DMS 273 treated with DMSO at 0.1 percent for 48 hours (cell line): Measurements from ENCODE around the gene ZNF57.
"Not testable (repeated sequence)": the region's sequence is repeated elsewhere in the genome, so short reads cannot be mapped to it uniquely, and the experiment has no call there.

Experiments
- DNase-seq: peaks from one replicate; lab custom pipeline; 2025; lab: John Stamatoyannopoulos, UW

ZNF57 gene

GRCh38 chr19:2900296-2901252 is at the start of gene ZNF57:
Gene ZNF57 (plus strand): TSS chr19:2900928. CDS start chr19:2901046, 118 bp downstream.
- peak; percentile 96 for DNase-seq

- DNase-seq, result no peak
These were observed 48.1 kb upstream of the ZNF57 start for GRCh38 chr19:2852598-2852997.

GRCh38 chr19:2853015-2853606 is 47.6 kb upstream of the ZNF57 start:
- DNase-seq, result no peak

DNA sequence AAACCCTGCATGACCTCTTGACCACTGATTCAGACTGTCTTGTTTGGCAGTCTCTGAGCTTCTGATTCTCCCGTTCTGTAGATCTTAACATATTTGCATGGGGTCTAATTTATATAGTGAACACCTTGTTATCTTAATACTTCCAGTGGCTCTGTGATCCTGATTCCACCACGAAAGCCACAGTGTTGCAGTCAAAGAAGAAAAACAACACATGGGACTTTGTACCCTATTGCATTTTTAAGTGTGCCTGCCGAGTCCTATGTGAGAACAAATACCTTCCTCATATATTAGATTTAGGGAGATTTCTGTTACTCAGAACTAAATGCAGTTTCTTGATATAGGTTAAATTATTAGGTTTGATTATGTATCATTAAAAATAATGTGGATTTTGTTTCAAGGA is 45.9 kb upstream of the ZNF57 start:
- DNase-seq, result no peak

- DNase-seq, result no peak
These were observed 44.2 kb upstream of the ZNF57 start for GRCh38 chr19:2856457-2857050.

GRCh38 chr19:2858864-2859263 is 41.9 kb upstream of the ZNF57 start:
- no peak for DNase-seq

DNA sequence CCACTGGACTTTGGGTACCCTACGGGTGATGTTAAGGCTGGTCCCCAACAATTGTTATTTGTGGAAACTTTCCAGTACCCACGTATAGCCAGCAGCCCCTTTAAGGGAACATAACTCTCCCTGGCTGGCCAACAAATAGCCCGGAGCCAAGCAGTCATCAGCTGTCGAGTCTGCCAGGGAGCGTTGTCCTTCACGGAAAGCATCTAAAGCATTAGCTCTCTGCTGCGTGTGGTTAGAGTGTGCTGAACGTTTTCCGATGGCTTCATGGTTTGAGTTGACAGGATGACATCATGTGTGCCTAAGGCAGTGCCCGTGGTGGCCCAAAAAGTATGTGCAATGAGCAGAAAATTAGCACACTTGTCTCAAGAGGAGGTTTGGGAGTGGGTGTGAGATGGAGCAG is 36.9 kb upstream of the ZNF57 start:
- DNase-seq, result no peak

DNA sequence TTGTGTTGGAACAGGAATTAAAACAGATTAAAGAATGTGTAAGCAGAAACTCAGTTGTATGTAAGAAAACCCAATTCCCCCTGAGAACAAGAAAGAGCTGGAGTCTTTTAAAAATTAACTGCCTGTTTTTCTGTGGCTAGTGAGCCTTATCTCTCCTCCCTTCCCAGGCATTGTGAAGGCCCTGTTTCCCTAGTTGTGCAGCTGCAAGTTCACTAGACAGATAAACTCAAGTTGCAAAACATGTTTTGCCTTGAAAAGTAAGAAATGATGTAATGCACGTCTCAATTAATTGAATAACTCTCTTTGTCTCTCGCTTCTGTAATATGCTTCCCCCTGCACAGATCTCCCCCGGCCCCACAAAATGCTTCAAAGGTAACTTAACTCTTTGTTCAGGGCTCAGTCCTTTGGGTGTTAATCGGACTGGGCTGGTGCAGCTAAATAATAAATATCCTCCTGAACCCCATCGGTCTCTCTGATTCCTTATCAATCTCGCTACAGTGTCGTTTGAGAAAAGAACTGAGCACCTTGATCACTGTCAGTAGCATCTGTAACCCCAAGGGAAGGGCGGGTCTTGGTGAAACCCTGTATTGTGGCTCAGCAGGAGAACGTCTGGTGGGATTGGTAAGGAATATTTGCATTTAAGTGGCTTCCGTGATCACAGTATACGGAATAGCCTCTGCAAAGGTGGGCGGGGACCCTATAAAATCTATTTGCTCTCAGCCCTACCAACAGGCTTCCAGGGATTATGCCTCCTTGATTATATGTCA is 35.2 kb upstream of the ZNF57 start:
- no peak for DNase-seq

GRCh38 chr19:2866495-2867024 is 34.2 kb upstream of the ZNF57 start:
- no peak for DNase-seq

DNA sequence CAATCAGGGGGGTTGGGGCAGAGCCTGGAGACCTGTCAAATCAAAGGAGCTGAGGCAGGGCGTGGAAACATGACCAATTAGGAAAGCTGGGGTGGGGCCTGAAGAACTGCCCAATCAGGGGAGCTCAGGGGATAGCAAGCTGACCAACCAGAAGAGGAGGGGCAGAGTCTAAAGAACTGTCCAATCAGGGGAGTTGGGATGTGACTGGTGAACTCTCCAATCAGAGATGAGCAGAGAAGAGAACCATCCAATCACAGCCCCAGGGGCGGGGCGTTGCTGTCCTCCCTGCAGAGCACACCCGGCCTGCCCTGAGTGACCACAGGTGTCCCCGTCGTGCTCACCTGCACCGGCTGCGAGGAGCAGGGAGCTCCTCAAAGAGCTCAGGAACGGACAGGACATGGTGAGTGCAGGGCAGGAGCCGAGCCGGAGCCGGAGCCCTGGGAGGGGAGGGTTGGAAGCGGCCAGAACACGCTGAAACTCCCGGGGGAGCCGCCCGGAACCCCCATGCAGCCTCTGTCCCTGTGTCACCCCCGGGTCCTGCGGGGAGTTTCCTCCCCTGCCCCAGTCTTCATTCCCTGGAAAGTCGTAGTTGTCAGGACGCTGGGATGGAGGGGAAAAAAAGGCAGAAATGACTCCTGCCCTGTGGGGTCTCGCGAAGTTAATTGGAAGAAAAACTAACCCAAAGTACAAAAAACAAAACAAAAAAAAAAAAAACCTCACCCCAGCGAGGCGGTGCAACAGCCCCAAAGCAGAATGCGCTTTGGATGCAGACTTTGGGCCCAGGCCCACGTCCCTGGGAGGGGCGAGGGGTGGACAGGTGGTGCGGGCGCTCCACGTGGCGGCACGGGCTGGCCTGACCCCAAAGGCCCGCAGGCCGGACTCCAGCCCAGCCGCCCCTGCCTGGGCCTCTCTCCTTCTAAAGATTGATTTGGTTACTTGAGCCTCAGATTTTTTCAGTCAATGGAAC is 33.4 kb upstream of the ZNF57 start, which contains the start of gene ZNF556:
Gene ZNF556, plus strand, starts transcription at position 311 of the 967 bp plus-strand sequence. Its CDS starts 87 bp downstream, at position 398.
- DNase-seq, result peak; percentile 98

GRCh38 chr19:2869618-2870017 is 31.1 kb upstream of the ZNF57 start:
- no peak for DNase-seq

GRCh38 chr19:2872175-2872574 is 28.6 kb upstream of the ZNF57 start:
- DNase-seq, result not testable (repeated sequence)

DNA sequence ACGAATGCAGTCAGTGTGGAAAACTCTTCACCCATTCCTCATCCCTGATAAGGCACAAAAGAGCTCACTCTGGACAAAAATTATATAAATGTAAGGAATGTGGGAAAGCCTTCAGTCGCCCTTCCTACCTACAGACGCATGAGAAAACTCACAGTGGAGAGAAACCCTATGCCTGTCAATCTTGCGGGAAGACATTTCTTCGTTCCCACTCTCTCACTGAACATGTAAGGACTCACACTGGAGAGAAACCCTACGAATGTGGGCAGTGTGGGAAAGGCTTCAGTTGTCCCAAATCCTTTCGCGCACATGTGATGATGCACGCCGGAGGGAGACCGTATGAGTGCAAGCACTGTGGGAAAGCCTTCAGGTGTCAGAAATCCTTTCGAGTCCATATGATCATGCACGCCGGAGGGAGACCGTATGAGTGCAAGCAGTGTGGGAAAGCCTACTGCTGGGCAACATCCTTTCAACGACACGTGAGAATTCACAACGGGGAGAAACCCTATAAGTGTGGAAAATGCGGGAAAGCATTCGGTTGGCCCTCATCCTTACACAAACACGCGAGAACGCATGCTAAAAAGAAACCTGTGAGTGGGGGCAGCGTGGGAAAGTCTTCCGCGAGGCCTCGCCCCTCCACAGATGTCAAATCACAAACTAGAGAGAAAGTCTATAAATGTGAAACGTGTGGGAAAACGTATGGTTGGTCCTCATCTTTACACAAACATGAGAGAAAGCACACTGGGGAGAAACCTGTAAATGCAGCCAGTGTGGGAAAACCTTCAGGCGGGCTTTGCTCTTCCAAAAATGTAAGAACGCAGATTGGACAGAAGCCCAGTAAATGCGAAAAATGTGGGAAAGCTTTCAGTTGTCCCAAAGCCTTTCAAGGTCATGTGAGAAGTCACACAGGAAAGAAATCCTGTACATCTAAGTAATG is 23.1 kb upstream of the ZNF57 start:
- DNase-seq, result no peak

DNA sequence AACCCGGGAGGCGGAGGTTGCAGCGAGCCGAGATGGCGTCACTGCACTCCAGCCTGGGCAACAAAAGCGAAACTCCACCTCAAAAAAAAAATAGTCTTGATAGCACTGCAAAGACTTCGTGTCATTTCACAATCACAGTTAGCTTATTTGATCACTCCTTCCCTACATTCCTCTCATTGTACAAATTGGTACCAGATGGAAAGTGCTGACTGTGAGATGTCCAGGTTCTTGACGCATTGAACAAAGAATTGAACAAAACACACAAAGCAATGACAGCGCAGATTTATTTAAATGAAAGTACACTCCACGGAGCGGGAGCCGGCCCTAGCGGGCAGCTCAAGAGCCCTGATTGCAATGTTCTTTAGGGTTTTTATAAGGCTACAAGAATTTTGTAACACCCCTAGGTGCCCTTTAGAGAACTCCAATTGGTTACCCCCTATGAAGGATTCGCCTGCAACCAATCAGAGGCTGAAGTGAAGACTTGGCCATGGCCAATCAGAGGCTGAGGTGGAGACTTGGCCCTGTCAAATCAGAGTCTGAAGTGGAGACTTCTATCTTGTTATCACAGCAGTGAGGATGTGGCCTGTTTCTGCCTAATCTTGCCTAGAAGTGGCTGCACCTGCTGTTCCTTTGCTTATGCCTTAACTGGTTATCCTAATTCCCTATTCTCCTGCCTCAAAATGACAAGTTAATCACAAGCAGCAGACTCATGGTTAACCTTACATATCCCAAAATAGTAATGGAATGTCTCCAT is 16.9 kb upstream of the ZNF57 start:
- DNase-seq, result no peak

DNA sequence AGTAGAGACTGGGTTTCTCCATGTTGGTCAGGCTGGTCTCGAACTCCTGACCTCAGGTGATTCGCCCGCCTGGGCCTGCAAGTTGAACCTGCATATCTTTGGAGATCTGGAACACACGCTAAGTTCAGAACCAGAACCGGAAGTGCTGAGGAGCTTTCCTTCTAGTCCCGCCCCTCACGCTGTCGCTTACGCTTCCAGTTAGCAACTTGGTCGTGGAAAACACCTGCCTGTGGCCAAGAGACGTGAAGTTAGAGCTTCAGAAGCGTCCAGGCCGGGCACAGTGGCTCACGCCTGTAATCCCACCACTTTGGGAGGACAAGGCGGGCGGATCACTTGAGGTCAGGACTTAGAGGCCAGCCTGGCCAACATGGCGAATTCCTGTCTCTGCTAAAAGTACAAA is 15.0 kb upstream of the ZNF57 start:
- no peak for DNase-seq

DNA sequence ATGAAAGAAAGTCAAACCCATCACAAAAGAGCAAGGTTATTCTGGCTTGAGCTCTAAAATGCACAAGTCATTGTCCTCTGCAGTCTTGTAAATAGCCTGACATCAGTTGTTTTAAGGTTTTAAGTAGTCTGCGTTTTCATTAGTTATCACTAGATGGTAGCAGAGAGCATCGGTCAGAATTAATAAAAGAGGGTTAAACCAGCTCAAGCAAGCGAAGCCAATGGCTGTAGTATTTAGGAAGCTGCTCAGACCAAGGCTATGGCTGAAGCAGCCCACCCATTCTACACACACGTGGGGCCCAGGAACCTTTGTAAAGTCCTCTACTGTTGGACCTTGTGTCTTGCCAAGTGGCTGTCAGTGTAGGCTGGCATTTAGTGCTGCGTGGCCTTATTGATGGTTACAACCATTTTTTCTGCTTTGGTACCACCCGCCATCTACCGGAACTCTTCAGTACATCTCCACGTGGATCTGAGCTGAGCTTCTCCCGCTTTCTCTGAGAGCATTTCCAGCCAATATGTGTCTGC is 13.3 kb upstream of the ZNF57 start:
- peak; percentile 74 for DNase-seq

DNA sequence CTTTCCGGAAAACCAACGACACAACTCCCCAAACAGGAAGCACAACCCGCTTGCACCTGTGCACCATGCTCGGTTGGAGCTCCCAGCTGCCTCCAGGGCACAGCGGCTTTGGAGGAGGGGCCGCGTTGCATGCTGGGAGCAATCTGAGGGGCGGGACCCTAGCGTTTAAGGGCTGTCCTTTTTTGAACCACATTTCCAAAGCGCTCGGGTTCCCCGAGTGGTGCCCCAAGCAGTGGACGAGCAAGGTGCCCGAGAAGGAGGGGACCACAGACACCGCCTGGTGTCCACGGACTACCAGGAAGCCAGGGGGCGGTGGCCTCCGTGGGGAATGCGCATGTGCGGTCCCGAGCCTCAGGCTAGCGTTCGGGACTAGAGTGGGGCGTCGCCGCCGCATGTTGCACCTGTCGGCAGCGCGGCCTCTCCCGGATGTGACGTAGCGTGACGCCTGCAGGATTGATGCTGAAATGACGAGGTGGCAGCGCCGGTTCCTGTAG is 11.9 kb upstream of the ZNF57 start:
- peak; percentile 31 for DNase-seq

- DNase-seq, result peak; percentile 28
These were observed 10.2 kb upstream of the ZNF57 start for GRCh38 chr19:2890531-2890930.
